Gastrocnemius medialis (tissue), 4 donors: ENCODE measurements around the gene ACVR1. TPM values are rescaled to one million over a fixed set of nuclear protein-coding genes. Genes with fewer than 3 reads are reported as not detected.
A peak's percentile ranks its signal among the peaks of the same experiment; 100 is the strongest.

ENCODE experiments used
- ATAC-seq, 2 donors: fragments of 150-250 bp; one replicate each; pipeline ENCODE4 v1.9.1; 2016
- DNase-seq, 2 donors: peaks; one replicate each; pipeline ENCODE4 v3.0.0-alpha.2; 2019
- H3K27ac ChIP-seq, 4 donors: fragments of 200-600 bp; sonication (generic); 1 replicate in 1 of 4; 2 replicates in 3 of 4; pipeline ENCODE4 v1.5.1; 2016 to 2018; ENCODE audit warnings: mild to moderate bottlenecking in 2 of 4, moderate library complexity in 1 of 4
- H3K27me3 ChIP-seq, 3 donors: fragments of 200-600 bp; sonication (generic) in 2 of 3; 1 replicate in 1 of 3; 2 replicates in 2 of 3; pipeline versions ENCODE4 v1.5.1 to v1.6.0; 2016 to 2019; ENCODE audit warnings: mild to moderate bottlenecking in 1 of 3, moderate library complexity in 1 of 3
- H3K36me3 ChIP-seq, 2 donors: fragments of 200-600 bp; sonication (generic) in 1 of 2; one replicate each; pipeline ENCODE4 v1.5.1; 2017 to 2018
- H3K4me1 ChIP-seq, 2 donors: fragments of 200-600 bp; sonication (generic) in 1 of 2; one replicate each; pipeline ENCODE4 v1.5.1; 2016 to 2017; ENCODE audit warnings: mild to moderate bottlenecking in 2 of 2
- H3K4me3 ChIP-seq, 4 donors: fragments of 200-600 bp; sonication (generic) in 3 of 4; 1 replicate in 1 of 4; 2 replicates in 3 of 4; pipeline ENCODE4 v1.5.1; 2016 to 2019; ENCODE audit warnings: mild to moderate bottlenecking in 2 of 4
- H3K9me3 ChIP-seq, 3 donors: fragments of 200-600 bp; sonication (generic) in 2 of 3; 1 replicate in 1 of 3; 2 replicates in 2 of 3; pipeline ENCODE4 v1.5.1; 2016 to 2019
- CTCF ChIP-seq, 5 experiments: fragments of 450-650 bp in 3 of 5; fragments of 200-600 bp in 2 of 5; sonication (generic) in 2 of 5; IDR thresholded peaks in 4 of 5; conservative IDR thresholded peaks in 1 of 5; 1 replicate in 4 of 5; 2 replicates in 1 of 5; pipeline ENCODE4 v1.5.1; 2016 to 2019; ENCODE audit warnings: antibody characterized with exemption in 5 of 5, mild to moderate bottlenecking in 3 of 5, moderate library complexity in 3 of 5
- POLR2A ChIP-seq, 2 donors: fragments of 450-650 bp; IDR thresholded peaks; one replicate each; pipeline ENCODE4 v1.6.1; 2017; ENCODE audit warnings: antibody characterized with exemption in 2 of 2, mild to moderate bottlenecking in 2 of 2, moderate library complexity in 2 of 2
- in situ Hi-C, 4 donors: fragments of 200-750 bp; cut with MboI; loops; one replicate each; pipeline versions ENCODE4 v1.15.0 to v1.8.0; 2017; ENCODE audit warnings: low sequenced_read_pairs in 4 of 4
- intact Hi-C: fragments of 100-400 bp; cut with DNase I; formaldehyde crosslinking; loops from one replicate; pipeline ENCODE4 v1.15.1; 2023; ENCODE audit warnings: low total_unique reads
- total RNA-seq, 4 donors: library from RNA; depleted of rRNA; stranded (reverse); fragments of >200 nt; gene quantifications; one replicate each; pipeline versions ENCODE4 v1.1.0 to v1.2.3, GENCODE V29; 2016

ACVR1 gene
- total RNA-seq: 10 to 100 TPM; 10.8 to 18.4 (median 12.2) TPM

- no peaks in the 10 kb centered on the region for H3K36me3 ChIP-seq
- TF ChIP-seq CTCF (IDR thresholded peaks at IDR 0.05 in 4 of 5, conservative IDR thresholded peaks at IDR 0.05 in 1 of 5): peak; percentile 43 to 83 (median 66)
- peak; percentile 76 to 85 for TF ChIP-seq POLR2A (IDR thresholded peaks at IDR 0.05)
- intact Hi-C loops: loop anchor here (1.0 to 10.0 kb wide), 3 partner anchors 37 to 1531 kb away; no protein-coding TSS in a partner anchor
- no peaks in the 10 kb centered on the region for H3K27me3 ChIP-seq
- ATAC-seq: peak; percentile 93 to 94
- peaks cover 41 to 45% of the 10 kb centered on the region in 2 donors for H3K4me1 ChIP-seq
- peak; percentile 96 to 97 for DNase-seq
- H3K4me3 ChIP-seq: peak within 1 kb of the TSS; percentile 81 to 92 (median 84)
- H3K27ac ChIP-seq: peak within 1 kb of the TSS; percentile 93 to 97 (median 96)
- H3K9me3 ChIP-seq: no peaks in the 10 kb centered on the region
- in situ Hi-C loops: loop anchor here in 3 of 4 donors (5.0 to 10.0 kb wide), 2 partner anchors 91 to 94 kb away; no protein-coding TSS in a partner anchor
Observed at GRCh38 chr2:157876066-157876785, at the start of gene ACVR1. Gene ACVR1, minus strand, starts transcription at chr2:157876330. Its CDS starts 76,837 bp downstream, at chr2:157799493.

- intact Hi-C loops (no loop called here), in situ Hi-C loops (no loop called here)
- DNase-seq: no peak
- H3K36me3 ChIP-seq: no peaks in the 10 kb centered on the region
- H3K27ac ChIP-seq: no peak overlapping the region
- no peaks in the 10 kb centered on the region for H3K27me3 ChIP-seq
- no peak for TF ChIP-seq CTCF (IDR thresholded peaks at IDR 0.05 in 4 of 5, conservative IDR thresholded peaks at IDR 0.05 in 1 of 5)
- no peak for TF ChIP-seq POLR2A (IDR thresholded peaks at IDR 0.05)
- H3K9me3 ChIP-seq: no peaks in the 10 kb centered on the region
- ATAC-seq: no peak
- H3K4me3 ChIP-seq: no peak overlapping the region
- H3K4me1 ChIP-seq: no peaks in the 10 kb centered on the region
Observed at GRCh38 chr2:157925071-157925470, 48.9 kb upstream of the ACVR1 start.

- DNase-seq: no peak
- Histone ChIP-seq H3K27ac (no peak overlapping the region), H3K27me3 (no peaks in the 10 kb centered on the region), H3K9me3 (no peaks in the 10 kb centered on the region), H3K4me3 (no peak overlapping the region), H3K4me1 (no peaks in the 10 kb centered on the region), H3K36me3 (no peaks in the 10 kb centered on the region)
- no peak for ATAC-seq
- no peak for TF ChIP-seq CTCF (IDR thresholded peaks at IDR 0.05 in 4 of 5, conservative IDR thresholded peaks at IDR 0.05 in 1 of 5)
- intact Hi-C loops: no loop called here
- in situ Hi-C loops: no loop called here
Observed at GRCh38 chr2:157923598-157924217, 47.6 kb upstream of the ACVR1 start.

GRCh38 chr2:157922815-157923214 is 46.7 kb upstream of the ACVR1 start:
- DNase-seq (no peak), ATAC-seq (no peak)
- TF ChIP-seq POLR2A (IDR thresholded peaks at IDR 0.05) (no peak), CTCF (IDR thresholded peaks at IDR 0.05 in 4 of 5, conservative IDR thresholded peaks at IDR 0.05 in 1 of 5) (no peak)
- in situ Hi-C loops (no loop called here), intact Hi-C loops (no loop called here)
- no peaks in the 10 kb centered on the region for H3K27me3 ChIP-seq
- H3K4me1 ChIP-seq: no peaks in the 10 kb centered on the region
- no peak overlapping the region for H3K27ac ChIP-seq
- no peaks in the 10 kb centered on the region for H3K36me3 ChIP-seq
- no peaks in the 10 kb centered on the region for H3K9me3 ChIP-seq
- no peak overlapping the region for H3K4me3 ChIP-seq
